RWPE2 (cell line): ENCODE data around the gene LRRC3B.

ENCODE experiments used
- ATAC-seq: fragments of 200-7000 bp; cut with Tn5 transposase; 3 replicates; pipeline ENCODE4 v1.9.1; 2021; ENCODE audit warnings: low read depth
- DNase-seq: peaks from one replicate; pipeline ENCODE4 v3.0.0-alpha.2; 2020; ENCODE audit warnings: low spot score
- H3K27ac ChIP-seq: fragments of 450-650 bp; 2 replicates; pipeline ENCODE4 v1.5.1; 2017; ENCODE audit warnings: mild to moderate bottlenecking; ENCODE audit not compliant: poor library complexity, severe bottlenecking
- H3K27me3 ChIP-seq: fragments of 250-450 bp; sonication (Bioruptor Pico); 2 replicates; pipeline ENCODE4 v1.5.1; 2021; ENCODE audit warnings: mild to moderate bottlenecking, moderate library complexity; ENCODE audit not compliant: insufficient read depth, poor library complexity, severe bottlenecking
- H3K36me3 ChIP-seq: fragments of 250-450 bp; sonication (Bioruptor Pico); 2 replicates; pipeline ENCODE4 v1.5.1; 2020; ENCODE audit warnings: low read depth, mild to moderate bottlenecking, moderate library complexity
- H3K4me1 ChIP-seq: fragments of 250-450 bp; sonication (Bioruptor Pico); 2 replicates; pipeline ENCODE4 v1.5.1; 2021; ENCODE audit warnings: mild to moderate bottlenecking, moderate library complexity; ENCODE audit not compliant: insufficient read depth, poor library complexity, severe bottlenecking
- H3K4me3 ChIP-seq: fragments of 250-450 bp; sonication (Bioruptor Pico); 2 replicates; pipeline ENCODE4 v1.5.1; 2021; ENCODE audit warnings: mild to moderate bottlenecking, moderate library complexity; ENCODE audit not compliant: severe bottlenecking
- H3K9me3 ChIP-seq: fragments of 250-450 bp; sonication (Bioruptor Pico); 2 replicates; pipeline ENCODE4 v1.5.1; 2021; ENCODE audit warnings: mild to moderate bottlenecking, moderate library complexity; ENCODE audit not compliant: severe bottlenecking
- TF ChIP-seq, protein P1 (sequence below): fragments of 450-650 bp; IDR thresholded peaks from one replicate; pipeline ENCODE4 v1.5.1; 2017; ENCODE audit warnings: mild to moderate bottlenecking, moderate library complexity; ENCODE audit not compliant: poor library complexity, severe bottlenecking

The LRRC3B gene

DNA sequence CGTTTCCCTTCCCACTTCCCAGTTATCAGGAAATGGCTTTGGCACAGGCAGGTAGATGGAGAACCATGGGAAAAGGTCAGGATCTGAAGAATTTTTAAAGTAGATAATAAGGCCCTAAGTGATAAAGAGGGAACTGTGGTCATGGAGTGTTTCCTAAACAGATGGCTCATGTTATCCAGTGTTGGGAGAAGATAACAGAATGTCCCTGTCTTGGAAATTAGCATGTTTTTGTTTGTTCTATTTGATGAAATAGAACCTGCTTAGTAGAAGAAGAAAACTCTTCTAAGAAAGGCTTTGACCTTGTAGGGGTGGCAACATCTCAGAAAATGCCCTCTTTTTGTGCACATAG, 8.8 kb downstream of the LRRC3B start:
- ATAC-seq: no peak
- peaks cover 2% of the 10 kb centered on the region for H3K27me3 ChIP-seq

DNA sequence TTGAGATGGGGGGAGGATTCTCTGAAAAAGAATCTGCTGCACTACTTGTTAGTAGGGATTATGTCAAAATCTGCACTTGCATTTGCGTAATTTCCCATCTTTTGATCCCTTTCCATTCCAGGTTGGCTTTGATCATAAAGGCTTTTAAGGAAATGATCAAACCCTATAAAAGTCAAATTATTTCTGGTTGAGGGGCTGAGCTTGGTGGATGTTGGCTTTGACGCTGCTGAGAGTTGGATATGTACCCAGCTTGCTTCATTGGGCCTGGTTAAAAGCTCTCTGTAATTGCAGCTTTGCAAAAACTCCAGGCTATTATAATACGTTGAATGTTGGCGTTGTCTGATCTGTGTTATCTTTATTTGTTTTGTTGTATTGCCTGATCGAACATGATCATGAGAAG, 12.0 kb downstream of the LRRC3B start:
- H3K9me3 ChIP-seq: no peaks in the 10 kb centered on the region
- DNase-seq: no peak
- no peaks in the 10 kb centered on the region for H3K4me1 ChIP-seq
- ATAC-seq: no peak
- no peaks in the 10 kb centered on the region for H3K36me3 ChIP-seq
- no peaks in the 10 kb centered on the region for H3K27me3 ChIP-seq
- no peak overlapping the region for H3K4me3 ChIP-seq
- TF ChIP-seq, protein P1, sequence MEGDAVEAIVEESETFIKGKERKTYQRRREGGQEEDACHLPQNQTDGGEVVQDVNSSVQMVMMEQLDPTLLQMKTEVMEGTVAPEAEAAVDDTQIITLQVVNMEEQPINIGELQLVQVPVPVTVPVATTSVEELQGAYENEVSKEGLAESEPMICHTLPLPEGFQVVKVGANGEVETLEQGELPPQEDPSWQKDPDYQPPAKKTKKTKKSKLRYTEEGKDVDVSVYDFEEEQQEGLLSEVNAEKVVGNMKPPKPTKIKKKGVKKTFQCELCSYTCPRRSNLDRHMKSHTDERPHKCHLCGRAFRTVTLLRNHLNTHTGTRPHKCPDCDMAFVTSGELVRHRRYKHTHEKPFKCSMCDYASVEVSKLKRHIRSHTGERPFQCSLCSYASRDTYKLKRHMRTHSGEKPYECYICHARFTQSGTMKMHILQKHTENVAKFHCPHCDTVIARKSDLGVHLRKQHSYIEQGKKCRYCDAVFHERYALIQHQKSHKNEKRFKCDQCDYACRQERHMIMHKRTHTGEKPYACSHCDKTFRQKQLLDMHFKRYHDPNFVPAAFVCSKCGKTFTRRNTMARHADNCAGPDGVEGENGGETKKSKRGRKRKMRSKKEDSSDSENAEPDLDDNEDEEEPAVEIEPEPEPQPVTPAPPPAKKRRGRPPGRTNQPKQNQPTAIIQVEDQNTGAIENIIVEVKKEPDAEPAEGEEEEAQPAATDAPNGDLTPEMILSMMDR: no peak
- no peak overlapping the region for H3K27ac ChIP-seq

More for the DNA sequence above, 8.8 kb downstream of the LRRC3B start:
- no peaks in the 10 kb centered on the region for H3K9me3 ChIP-seq
- no peak overlapping the region for H3K4me3 ChIP-seq
- no peak for DNase-seq
- no peak overlapping the region for H3K27ac ChIP-seq
- TF ChIP-seq, protein P1: no peak
- H3K36me3 ChIP-seq: no peaks in the 10 kb centered on the region
- no peaks in the 10 kb centered on the region for H3K4me1 ChIP-seq

DNA sequence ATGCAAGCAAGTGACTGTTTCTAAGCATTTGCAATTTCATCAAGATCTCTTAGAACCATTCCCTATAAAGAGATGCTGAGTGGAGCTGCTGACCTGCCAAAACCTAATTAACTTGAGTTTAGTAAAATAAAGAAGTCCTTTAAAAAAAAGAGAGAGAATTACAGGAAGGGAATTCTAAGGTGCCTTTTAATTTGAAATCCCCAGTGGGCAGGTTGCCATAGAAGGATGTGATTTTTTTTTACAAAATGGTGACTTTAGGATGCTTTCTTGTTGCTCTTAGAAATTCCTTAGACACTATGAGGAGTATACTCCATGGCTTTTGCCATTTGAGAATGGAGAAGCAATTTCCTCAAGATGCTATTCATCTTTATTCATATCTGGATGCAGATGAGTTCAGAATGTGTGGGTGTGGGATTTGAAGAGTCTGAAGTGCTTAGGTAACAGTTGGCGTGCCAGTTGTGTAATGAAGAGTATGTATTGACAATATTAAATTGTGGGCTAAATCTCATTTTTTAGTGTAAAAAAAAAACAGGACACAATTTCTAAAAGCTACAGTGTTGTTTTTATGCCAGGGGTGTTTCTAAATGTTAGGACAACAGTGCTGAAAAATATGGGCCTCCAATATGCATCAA, 13.6 kb downstream of the LRRC3B start:
- no peaks in the 10 kb centered on the region for H3K4me1 ChIP-seq
- ATAC-seq (no peak), DNase-seq (no peak)
- H3K27me3 ChIP-seq: no peaks in the 10 kb centered on the region
- H3K27ac ChIP-seq: no peak overlapping the region
- no peaks in the 10 kb centered on the region for H3K36me3 ChIP-seq
- TF ChIP-seq, protein P1: no peak
- no peak overlapping the region for H3K4me3 ChIP-seq
- H3K9me3 ChIP-seq: no peaks in the 10 kb centered on the region

DNA sequence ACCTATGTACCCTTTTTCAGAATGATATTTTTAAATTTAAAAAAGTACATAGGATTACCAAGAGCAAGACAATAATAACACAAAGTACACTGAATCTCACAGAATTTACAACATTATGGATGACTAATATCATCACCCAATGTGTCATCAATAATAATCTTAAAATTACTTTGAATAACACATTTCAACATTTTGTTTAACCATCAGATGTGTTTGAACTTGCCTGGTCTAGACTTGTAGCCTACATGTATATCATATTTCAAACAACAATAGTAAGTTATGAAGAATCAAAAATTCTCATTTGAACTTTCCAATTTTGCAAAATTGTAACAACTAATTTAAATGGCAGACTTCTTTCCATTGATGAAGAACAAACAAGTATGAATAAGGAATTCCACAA, 15.1 kb downstream of the LRRC3B start:
- Histone ChIP-seq H3K9me3 (peaks cover 2% of the 10 kb centered on the region), H3K4me3 (no peak overlapping the region), H3K27me3 (no peaks in the 10 kb centered on the region), H3K27ac (no peak overlapping the region), H3K4me1 (no peaks in the 10 kb centered on the region), H3K36me3 (no peaks in the 10 kb centered on the region)
- DNase-seq (no peak), ATAC-seq (no peak)
- TF ChIP-seq, protein P1: no peak

- no peak overlapping the region for H3K27ac ChIP-seq
- no peaks in the 10 kb centered on the region for H3K36me3 ChIP-seq
- H3K27me3 ChIP-seq: no peaks in the 10 kb centered on the region
- no peak overlapping the region for H3K4me3 ChIP-seq
- H3K4me1 ChIP-seq: no peaks in the 10 kb centered on the region
- ATAC-seq: no peak
- TF ChIP-seq, protein P1: no peak
- no peak for DNase-seq
- H3K9me3 ChIP-seq: peaks cover 2% of the 10 kb centered on the region
Observed at GRCh38 chr3:26638113-26638512, 15.5 kb downstream of the LRRC3B start.
